GM03348 (cell line): Measurements from ENCODE around the gene DUSP10.

Experiments
- DNase-seq: peaks from one replicate; pipeline ENCODE4 v3.0.0; 2012; ENCODE audit warnings: low spot score

DUSP10 gene

GRCh38 chr1:221695301-221695700 lies 46.6 kb downstream of the DUSP10 start:
- DNase-seq = no peak

GRCh38 chr1:221694109-221694508 lies 47.8 kb downstream of the DUSP10 start:
- no peak for DNase-seq

- DNase-seq = no peak
Measured at GRCh38 chr1:221693087-221693486, 48.8 kb downstream of the DUSP10 start.

GRCh38 chr1:221692643-221693042 lies 49.2 kb downstream of the DUSP10 start:
- DNase-seq = no peak

- no peak for DNase-seq
Measured at GRCh38 chr1:221691261-221691660, 50.6 kb downstream of the DUSP10 start.

- DNase-seq = no peak
Measured at GRCh38 chr1:221690858-221691257, 51.0 kb downstream of the DUSP10 start.

GRCh38 chr1:221689138-221689537 lies 52.8 kb downstream of the DUSP10 start:
- DNase-seq = no peak

GRCh38 chr1:221688488-221688843 lies 53.4 kb downstream of the DUSP10 start:
- DNase-seq = no peak

- DNase-seq = no peak
Measured at GRCh38 chr1:221687836-221688487, 53.9 kb downstream of the DUSP10 start.

GRCh38 chr1:221683681-221684080 lies 58.2 kb downstream of the DUSP10 start:
- no peak for DNase-seq

- DNase-seq = no peak
Measured at GRCh38 chr1:221680085-221680484, 61.8 kb downstream of the DUSP10 start.

GRCh38 chr1:221678014-221678413 lies 63.9 kb downstream of the DUSP10 start:
- DNase-seq = no peak

GRCh38 chr1:221675880-221676800 lies 65.7 kb downstream of the DUSP10 start:
- DNase-seq = no peak

GRCh38 chr1:221672965-221673364 lies 68.9 kb downstream of the DUSP10 start:
- no peak for DNase-seq

- DNase-seq = no peak
Measured at GRCh38 chr1:221672239-221672645, 69.6 kb downstream of the DUSP10 start.

- peak; percentile 13 for DNase-seq
Measured at GRCh38 chr1:221670081-221670480, 71.8 kb downstream of the DUSP10 start.

- no peak for DNase-seq
Measured at GRCh38 chr1:221669441-221669840, 72.4 kb downstream of the DUSP10 start.

- peak; percentile 42 for DNase-seq
Measured at GRCh38 chr1:221667504-221667903, 74.4 kb downstream of the DUSP10 start.

GRCh38 chr1:221664253-221664652 lies 77.6 kb downstream of the DUSP10 start:
- no peak for DNase-seq

GRCh38 chr1:221663321-221663720 lies 78.6 kb downstream of the DUSP10 start:
- DNase-seq = peak; percentile 16

GRCh38 chr1:221655766-221656305 lies 86.1 kb downstream of the DUSP10 start:
- no peak for DNase-seq
